ENCODE data around the gene MTHFD2L. TPM values are rescaled to one million over a fixed set of nuclear protein-coding genes. Genes with fewer than 3 reads are reported as not detected.

The MTHFD2L gene
- total and polyA plus RNA-seq, 2 experiments from 2014 or later: 10.8 to 12.3 TPM

GRCh38 chr4:74190919-74191397 lies 33.0 kb downstream of the MTHFD2L start:
- H3K36me3 ChIP-seq: no peaks in the 10 kb centered on the region
- no peaks in the 10 kb centered on the region for H3K4me1 ChIP-seq (ENCODE audit: low read depth)
- no peak for TF ChIP-seq CTCF (IDR thresholded peaks at IDR 0.05; ENCODE audit: low read depth, low read length)
- no peak overlapping the region for H3K4me3 ChIP-seq
- no peak for DNase-seq (ENCODE audit: low read depth in 1 of 2, low spot score in 1 of 2)
- H3K27me3 ChIP-seq: no peaks in the 10 kb centered on the region
- H3K27ac ChIP-seq: no peak overlapping the region
- no peaks in the 10 kb centered on the region for H3K9me3 ChIP-seq (ENCODE audit: low read depth)

- Histone ChIP-seq H3K27ac (no peak overlapping the region), H3K27me3 (no peaks in the 10 kb centered on the region), H3K36me3 (no peaks in the 10 kb centered on the region), H3K4me3 (no peak overlapping the region), H3K4me1 (ENCODE audit: low read depth) (no peaks in the 10 kb centered on the region), H3K9me3 (ENCODE audit: low read depth) (no peaks in the 10 kb centered on the region)
- TF ChIP-seq CTCF (IDR thresholded peaks at IDR 0.05; ENCODE audit: low read depth, low read length): no peak
- DNase-seq (ENCODE audit: low read depth in 1 of 2, low spot score in 1 of 2): no peak
Measured at GRCh38 chr4:74197080-74197479, 39.2 kb downstream of the MTHFD2L start.

GRCh38 chr4:74202062-74202586 lies 44.2 kb downstream of the MTHFD2L start:
- Histone ChIP-seq H3K4me3 (no peak overlapping the region), H3K9me3 (ENCODE audit: low read depth) (no peaks in the 10 kb centered on the region), H3K4me1 (ENCODE audit: low read depth) (no peaks in the 10 kb centered on the region), H3K36me3 (no peaks in the 10 kb centered on the region), H3K27me3 (no peaks in the 10 kb centered on the region), H3K27ac (no peak overlapping the region)
- no peak for TF ChIP-seq CTCF (IDR thresholded peaks at IDR 0.05; ENCODE audit: low read depth, low read length)
- DNase-seq (ENCODE audit: low read depth in 1 of 2, low spot score in 1 of 2): no peak

- Histone ChIP-seq H3K9me3 (ENCODE audit: low read depth) (no peaks in the 10 kb centered on the region), H3K36me3 (no peaks in the 10 kb centered on the region), H3K4me1 (ENCODE audit: low read depth) (no peaks in the 10 kb centered on the region), H3K27ac (no peak overlapping the region), H3K27me3 (no peaks in the 10 kb centered on the region), H3K4me3 (no peak overlapping the region)
- no peak for TF ChIP-seq CTCF (IDR thresholded peaks at IDR 0.05; ENCODE audit: low read depth, low read length)
- DNase-seq (ENCODE audit: low read depth in 1 of 2, low spot score in 1 of 2): no peak
Measured at GRCh38 chr4:74203467-74203866, 45.5 kb downstream of the MTHFD2L start.

GRCh38 chr4:74205046-74205445 lies 47.1 kb downstream of the MTHFD2L start:
- H3K36me3 ChIP-seq: no peaks in the 10 kb centered on the region
- no peaks in the 10 kb centered on the region for H3K4me1 ChIP-seq (ENCODE audit: low read depth)
- no peak for TF ChIP-seq CTCF (IDR thresholded peaks at IDR 0.05; ENCODE audit: low read depth, low read length)
- H3K27ac ChIP-seq: no peak overlapping the region
- DNase-seq (ENCODE audit: low read depth in 1 of 2, low spot score in 1 of 2): no peak
- no peak overlapping the region for H3K4me3 ChIP-seq
- no peaks in the 10 kb centered on the region for H3K9me3 ChIP-seq (ENCODE audit: low read depth)
- H3K27me3 ChIP-seq: no peaks in the 10 kb centered on the region

All from cardiac muscle cell (in vitro differentiated cells and primary cell).